Choroid plexus epithelial cell (primary cell): ENCODE data around the gene MAP4K2.
A peak's percentile ranks its signal among the peaks of the same experiment; 100 is the strongest.

ENCODE experiments used
- DNase-seq: peaks from one replicate; pipeline ENCODE4 v3.0.0-alpha.2; 2010; ENCODE audit warnings: low read depth
- H3K4me3 ChIP-seq: 2 replicates; pipeline ENCODE4 v1.5.1; 2011; ENCODE audit warnings: low read depth, mild to moderate bottlenecking, control low read depth, low read length, moderate library complexity
- CTCF ChIP-seq: conservative IDR thresholded peaks from 2 replicates; pipeline ENCODE4 v1.5.1; 2011; ENCODE audit warnings: low read depth, mild to moderate bottlenecking, control low read depth, inconsistent platforms, low read length, moderate library complexity

Gene MAP4K2

GRCh38 chr11:64803158-64803845 lies at the start of gene MAP4K2:
Gene MAP4K2 (minus strand): TSS chr11:64803214. CDS start chr11:64803149, 65 bp downstream.
- peak within 1 kb of the TSS; percentile 74 for H3K4me3 ChIP-seq
- DNase-seq = peak; percentile 75
- TF ChIP-seq CTCF = no peak

- H3K4me3 ChIP-seq = no peak overlapping the region
- no peak for TF ChIP-seq CTCF
- DNase-seq = no peak
These were observed 48.9 kb upstream of the MAP4K2 start for GRCh38 chr11:64851831-64852351.

- DNase-seq = no peak
These were observed 48.1 kb upstream of the MAP4K2 start for GRCh38 chr11:64850979-64851567.

GRCh38 chr11:64849598-64850356 lies 46.8 kb upstream of the MAP4K2 start:
- no peak for DNase-seq
- no peak overlapping the region for H3K4me3 ChIP-seq
- no peak for TF ChIP-seq CTCF

More at GRCh38 chr11:64850979-64851567, 48.1 kb upstream of the MAP4K2 start:
- no peak overlapping the region for H3K4me3 ChIP-seq
- no peak for TF ChIP-seq CTCF

- no peak for DNase-seq
- TF ChIP-seq CTCF = peak; percentile 25
- H3K4me3 ChIP-seq = no peak overlapping the region
These were observed 46.0 kb upstream of the MAP4K2 start for GRCh38 chr11:64848826-64849597.

GRCh38 chr11:64848214-64848825 lies 45.3 kb upstream of the MAP4K2 start:
- no peak overlapping the region for H3K4me3 ChIP-seq
- no peak for TF ChIP-seq CTCF

More at GRCh38 chr11:64848214-64848825, 45.3 kb upstream of the MAP4K2 start:
- no peak for DNase-seq
